GM23338 (cell line): Measurements from ENCODE around the gene CD302. TPM values are rescaled to one million over a fixed set of nuclear protein-coding genes. Genes with fewer than 3 reads are reported as not detected.

Experiments used
- ATAC-seq: fragments of 200-7000 bp; cut with Tn5 transposase; 3 replicates; pipeline ENCODE4 v1.9.1; 2020
- DNase-seq: peaks from one replicate; pipeline ENCODE4 v3.0.0-alpha.2; 2015; ENCODE audit warnings: low spot score
- H2AFZ ChIP-seq: fragments of 200-600 bp; sonication (generic); 2 replicates; pipeline ENCODE4 v1.8.0; 2016; ENCODE audit warnings: antibody characterized with exemption, mild to moderate bottlenecking, moderate library complexity
- H3F3A ChIP-seq: fragments of 200-600 bp; sonication (generic); replicated peaks from 2 replicates; pipeline ENCODE4 v1.8.0; 2017; ENCODE audit warnings: antibody characterized with exemption, mixed run types, low read depth
- H3K27ac ChIP-seq: fragments of 200-600 bp; sonication (generic); 2 replicates; pipeline ENCODE4 v1.6.1; 2016; ENCODE audit warnings: low read depth
- H3K27me3 ChIP-seq: fragments of 200-600 bp; sonication (generic); 2 replicates; pipeline ENCODE4 v1.8.0; 2016; ENCODE audit warnings: mild to moderate bottlenecking, mixed run types, moderate library complexity; ENCODE audit not compliant: insufficient read depth
- H3K36me3 ChIP-seq: fragments of 200-600 bp; sonication (generic); 2 replicates; pipeline ENCODE4 v1.8.0; 2016; ENCODE audit warnings: mild to moderate bottlenecking; ENCODE audit not compliant: insufficient read depth
- H3K4me1 ChIP-seq: fragments of 200-600 bp; sonication (generic); 2 replicates; pipeline ENCODE4 v1.8.0; 2016; ENCODE audit warnings: mild to moderate bottlenecking, moderate library complexity; ENCODE audit not compliant: insufficient read depth
- H3K4me2 ChIP-seq: fragments of 200-600 bp; sonication (generic); 2 replicates; pipeline ENCODE4 v1.7.1; 2017; ENCODE audit warnings: mixed run types
- H3K4me3 ChIP-seq: fragments of 200-600 bp; sonication (generic); 2 replicates; pipeline ENCODE4 v1.6.1; 2016; ENCODE audit warnings: mixed run types
- H3K79me2 ChIP-seq: fragments of 200-600 bp; sonication (generic); replicated peaks from 2 replicates; pipeline ENCODE4 v1.8.0; 2017; ENCODE audit warnings: mild to moderate bottlenecking; ENCODE audit not compliant: insufficient read depth
- H3K9me2 ChIP-seq: fragments of 200-600 bp; sonication (generic); 2 replicates; pipeline ENCODE4 v1.8.0; 2017; ENCODE audit not compliant: insufficient read depth
- H4K20me1 ChIP-seq: fragments of 200-600 bp; sonication (generic); replicated peaks from 2 replicates; pipeline ENCODE4 v1.8.0; 2017; ENCODE audit warnings: mild to moderate bottlenecking; ENCODE audit not compliant: insufficient read depth
- H3K27ac Mint-ChIP-seq: 2 replicates; pipeline ENCODE4 v1.8.0; 2020; ENCODE audit warnings: inconsistent platforms, mild to moderate bottlenecking, moderate library complexity, mixed read lengths
- H3K27me3 Mint-ChIP-seq: 3 replicates; pipeline ENCODE4 v1.8.0; 2022; ENCODE audit warnings: low read depth, mild to moderate bottlenecking, moderate library complexity, mixed read lengths, inconsistent platforms; ENCODE audit not compliant: insufficient read depth, poor library complexity
- H3K36me3 Mint-ChIP-seq: 3 replicates; pipeline ENCODE4 v1.8.0; 2021; ENCODE audit warnings: low read depth, mild to moderate bottlenecking, inconsistent platforms, moderate library complexity, mixed read lengths
- H3K4me1 Mint-ChIP-seq: 3 replicates; pipeline ENCODE4 v1.8.0; 2020; ENCODE audit warnings: mild to moderate bottlenecking, inconsistent platforms, mixed read lengths
- H3K4me3 Mint-ChIP-seq: 3 replicates; pipeline ENCODE4 v1.8.0; 2021; ENCODE audit warnings: moderate library complexity, mild to moderate bottlenecking, inconsistent platforms, mixed read lengths
- H3K9me3 Mint-ChIP-seq: 3 replicates; pipeline ENCODE4 v1.8.0; 2020; ENCODE audit warnings: moderate library complexity, mild to moderate bottlenecking, inconsistent platforms, mixed read lengths
- CREB1 ChIP-seq: fragments of 250-450 bp; sonication (Bioruptor Pico); IDR thresholded peaks from 2 replicates; pipeline ENCODE4 v1.5.0; 2020; ENCODE audit warnings: low read depth, mild to moderate bottlenecking, moderate library complexity
- CTCF ChIP-seq, 2 experiments: fragments of 200-600 bp in 1 of 2; sonication (generic) in 1 of 2; conservative IDR thresholded peaks; 2 replicates each; pipeline versions ENCODE4 v1.5.1 to v1.6.1; 2016 to 2017; ENCODE audit warnings: antibody characterized with exemption in 2 of 2, low read depth in 2 of 2, mild to moderate bottlenecking in 2 of 2, moderate library complexity in 1 of 2
- ETS1 ChIP-seq: IDR thresholded peaks from 2 replicates; pipeline ENCODE4 v1.6.1; 2016; ENCODE audit warnings: antibody characterized with exemption
- EZH2 ChIP-seq: fragments of 200-600 bp; sonication (generic); IDR thresholded peaks from one replicate; pipeline ENCODE4 v1.8.0; 2017; ENCODE audit warnings: antibody characterized with exemption, mild to moderate bottlenecking, low read depth; ENCODE audit not compliant: unreplicated experiment
- EZH2phosphoT487 ChIP-seq: fragments of 200-600 bp; sonication (generic); IDR thresholded peaks from one replicate; pipeline ENCODE4 v1.8.1; 2018; ENCODE audit warnings: antibody characterized with exemption; ENCODE audit not compliant: unreplicated experiment
- JUNB ChIP-seq: IDR thresholded peaks from one replicate; pipeline ENCODE4 v1.6.1; 2016; ENCODE audit warnings: antibody characterized with exemption; ENCODE audit not compliant: unreplicated experiment
- NANOG ChIP-seq: IDR thresholded peaks from 2 replicates; pipeline ENCODE4 v1.6.1; 2016; ENCODE audit warnings: antibody characterized with exemption, borderline replicate concordance
- POLR2AphosphoS5 ChIP-seq: IDR thresholded peaks from 2 replicates; pipeline ENCODE4 v1.6.1; 2016; ENCODE audit warnings: antibody characterized with exemption, low read depth
- REST ChIP-seq: IDR thresholded peaks from one replicate; pipeline ENCODE4 v1.6.1; 2018; ENCODE audit warnings: antibody characterized with exemption; ENCODE audit not compliant: unreplicated experiment
- STAT1 ChIP-seq: IDR thresholded peaks from one replicate; pipeline ENCODE4 v1.6.1; 2016; ENCODE audit warnings: antibody characterized with exemption; ENCODE audit not compliant: unreplicated experiment
- ZNF114 ChIP-seq: fragments of 250-450 bp; sonication (Bioruptor Pico); IDR thresholded peaks from 2 replicates; pipeline ENCODE4 v1.5.0; 2020; ENCODE audit warnings: mild to moderate bottlenecking, moderate library complexity
- ZNF331 ChIP-seq: fragments of 250-450 bp; sonication (Bioruptor Pico); IDR thresholded peaks from 2 replicates; pipeline ENCODE4 v1.5.0; 2020; ENCODE audit warnings: low read depth, mild to moderate bottlenecking, moderate library complexity
- ZNF462 ChIP-seq: fragments of 250-450 bp; sonication (Bioruptor Pico); IDR thresholded peaks from 2 replicates; pipeline ENCODE4 v1.5.0; 2020; ENCODE audit warnings: mild to moderate bottlenecking, moderate library complexity
- polyA plus RNA-seq: library from polyadenylated mRNA; unstranded; fragments of >200 nt; fragmentation: Nextera tagmentation; extraction: Ambion mirVana; gene quantifications from 2 replicates; pipeline ENCODE4 v1.2.1, GENCODE V29; 2016
- total RNA-seq: library from RNA; depleted of rRNA; stranded (reverse); fragments of >200 nt; shearing (Covaris generic); gene quantifications from 2 replicates; pipeline ENCODE4 v1.2.3, GENCODE V29; 2014

CD302 gene
- total and polyA plus RNA-seq, 2 experiments from 2014 or later = 1.6 to 1.9 TPM

- Histone ChIP-seq H4K20me1 (peaks cover 37% of the 10 kb centered on the region), H3K27me3 (no peaks in the 10 kb centered on the region), H3K4me3 (no peak overlapping the region), H3K9me2 (no peaks in the 10 kb centered on the region), H2AFZ (no peak overlapping the region), H3K4me2 (no peak overlapping the region), H3F3A (no peaks in the 10 kb centered on the region), H3K79me2 (peaks cover 99% of the 10 kb centered on the region), H3K4me1 (no peaks in the 10 kb centered on the region), H3K36me3 (peaks cover 24% of the 10 kb centered on the region; the same call in 1 of the 2 replicates), H3K27ac (no peak overlapping the region)
- Mint-ChIP-seq H3K4me1 (no peaks in the 10 kb centered on the region), H3K9me3 (no peaks in the 10 kb centered on the region), H3K36me3 (peaks cover 62% of the 10 kb centered on the region), H3K27me3 (peaks cover 3% of the 10 kb centered on the region), H3K27ac (peak overlapping the region; percentile 59; the same call in 1 of the 2 replicates), H3K4me3 (no peak overlapping the region)
- TF ChIP-seq EZH2 (no peak), ETS1 (no peak), STAT1 (no peak), ZNF331 (CRISPR knock-in tag) (no peak), ZNF114 (CRISPR knock-in tag) (no peak), ZNF462 (CRISPR knock-in tag) (no peak), CTCF (conservative IDR thresholded peaks at IDR 0.05; ENCODE audit: low read depth in 2 of 2) (no peak), EZH2phosphoT487 (no peak), JUNB (no peak), POLR2AphosphoS5 (no peak), CREB1 (CRISPR knock-in tag) (no peak), NANOG (no peak), REST (no peak)
- ATAC-seq (no peak), DNase-seq (no peak)
These were observed 60.6 kb downstream of the CD302 start for GRCh38 chr2:159737292-159737916.
